Subcutaneous adipose tissue (tissue), 4 donors: ENCODE results near the gene AMZ1. TPM values are rescaled to one million over a fixed set of nuclear protein-coding genes. Genes with fewer than 3 reads are reported as not detected.

Experiments used
- CTCF ChIP-seq: fragments of 450-650 bp; IDR thresholded peaks from one replicate; pipeline ENCODE4 v1.5.1; 2016; ENCODE audit warnings: low read depth, mild to moderate bottlenecking, control low read depth, antibody characterized with exemption, moderate library complexity
- total RNA-seq, 4 donors: library from RNA; depleted of rRNA; stranded (reverse); fragments of >200 nt; gene quantifications; one replicate each; pipeline ENCODE4 v1.1.0, GENCODE V29; 2016

The AMZ1 gene
- total RNA-seq, 4 donors from 2014 or later = 0.19 to 0.68 (median 0.22) TPM; not detected in 1

GRCh38 chr7:2738766-2739549, 51.0 kb downstream of the AMZ1 start:
- no peak for TF ChIP-seq CTCF

GRCh38 chr7:2750004-2750407, 62.0 kb downstream of the AMZ1 start:
- TF ChIP-seq CTCF = no peak

- no peak for TF ChIP-seq CTCF
Observed at GRCh38 chr7:2751086-2751485, 63.1 kb downstream of the AMZ1 start.

- no peak for TF ChIP-seq CTCF
Observed at GRCh38 chr7:2753148-2753547, 65.1 kb downstream of the AMZ1 start.

- no peak for TF ChIP-seq CTCF
Observed at GRCh38 chr7:2754086-2754485, 66.1 kb downstream of the AMZ1 start.

- no peak for TF ChIP-seq CTCF
Observed at GRCh38 chr7:2754912-2755311, 66.9 kb downstream of the AMZ1 start.

GRCh38 chr7:2755531-2755930, 67.5 kb downstream of the AMZ1 start:
- TF ChIP-seq CTCF = no peak
